ENCODE measurements around the gene DNASE1L3.

DNASE1L3 gene

DNA sequence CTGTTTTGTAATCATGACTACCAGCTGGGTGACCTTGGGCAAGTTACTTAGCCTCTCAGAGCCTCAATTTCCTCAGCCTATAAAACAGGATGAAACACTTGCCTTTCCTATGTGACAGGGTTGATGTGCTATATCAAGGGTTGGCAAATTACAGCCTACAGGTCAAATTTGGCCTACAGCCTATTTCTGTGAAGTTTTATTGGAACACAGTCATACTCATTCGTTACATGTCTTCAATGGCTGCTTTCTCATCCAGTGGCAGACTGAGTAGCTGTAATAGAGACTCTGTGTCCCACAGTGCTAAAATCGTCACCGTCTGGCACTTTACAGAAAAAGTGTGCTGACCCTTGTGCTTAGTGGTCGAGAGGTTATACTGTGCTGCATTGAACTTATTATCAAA lies 43.4 kb upstream of the DNASE1L3 start:
- no peak overlapping the region for H3K4me3 ChIP-seq (ENCODE audit: low read depth, low read length)
- TF ChIP-seq, protein P1, sequence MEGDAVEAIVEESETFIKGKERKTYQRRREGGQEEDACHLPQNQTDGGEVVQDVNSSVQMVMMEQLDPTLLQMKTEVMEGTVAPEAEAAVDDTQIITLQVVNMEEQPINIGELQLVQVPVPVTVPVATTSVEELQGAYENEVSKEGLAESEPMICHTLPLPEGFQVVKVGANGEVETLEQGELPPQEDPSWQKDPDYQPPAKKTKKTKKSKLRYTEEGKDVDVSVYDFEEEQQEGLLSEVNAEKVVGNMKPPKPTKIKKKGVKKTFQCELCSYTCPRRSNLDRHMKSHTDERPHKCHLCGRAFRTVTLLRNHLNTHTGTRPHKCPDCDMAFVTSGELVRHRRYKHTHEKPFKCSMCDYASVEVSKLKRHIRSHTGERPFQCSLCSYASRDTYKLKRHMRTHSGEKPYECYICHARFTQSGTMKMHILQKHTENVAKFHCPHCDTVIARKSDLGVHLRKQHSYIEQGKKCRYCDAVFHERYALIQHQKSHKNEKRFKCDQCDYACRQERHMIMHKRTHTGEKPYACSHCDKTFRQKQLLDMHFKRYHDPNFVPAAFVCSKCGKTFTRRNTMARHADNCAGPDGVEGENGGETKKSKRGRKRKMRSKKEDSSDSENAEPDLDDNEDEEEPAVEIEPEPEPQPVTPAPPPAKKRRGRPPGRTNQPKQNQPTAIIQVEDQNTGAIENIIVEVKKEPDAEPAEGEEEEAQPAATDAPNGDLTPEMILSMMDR (IDR thresholded peaks at IDR 0.05; ENCODE audit: low read depth, low read length, missing control alignments) = no peak
- in situ Hi-C loops (cut with HindIII; ENCODE audit: low pct_ligation_motif_present, low sequenced_read_pairs) = no loop called here
- no peaks in the 10 kb centered on the region for H3K36me3 ChIP-seq (replicated peaks)
- no peaks in the 10 kb centered on the region for H3K27me3 ChIP-seq (replicated peaks)
- H3K27ac ChIP-seq = no peak overlapping the region
- DNase-seq = no peak

DNA sequence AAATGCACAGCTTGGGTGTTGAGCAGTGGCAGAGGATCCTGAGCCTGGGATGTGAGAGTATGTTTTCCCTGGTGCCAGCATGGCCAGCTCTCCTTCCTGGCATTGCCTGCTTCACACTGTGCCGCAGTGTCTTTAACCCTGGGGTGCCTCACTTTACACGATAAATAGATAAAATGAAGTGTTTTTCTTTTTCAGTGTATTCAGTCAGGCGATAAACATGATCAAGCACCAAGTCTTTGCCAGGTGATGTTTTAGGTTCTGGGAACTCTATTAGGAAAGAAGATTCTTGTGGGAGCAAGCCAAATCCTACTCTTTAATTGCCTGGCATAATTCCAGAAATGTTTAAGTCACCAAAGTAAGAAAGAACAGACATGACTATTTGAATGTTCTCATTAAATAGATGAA lies 40.9 kb upstream of the DNASE1L3 start:
- DNase-seq = no peak
- in situ Hi-C loops (cut with HindIII; ENCODE audit: low pct_ligation_motif_present, low sequenced_read_pairs) = no loop called here

DNA sequence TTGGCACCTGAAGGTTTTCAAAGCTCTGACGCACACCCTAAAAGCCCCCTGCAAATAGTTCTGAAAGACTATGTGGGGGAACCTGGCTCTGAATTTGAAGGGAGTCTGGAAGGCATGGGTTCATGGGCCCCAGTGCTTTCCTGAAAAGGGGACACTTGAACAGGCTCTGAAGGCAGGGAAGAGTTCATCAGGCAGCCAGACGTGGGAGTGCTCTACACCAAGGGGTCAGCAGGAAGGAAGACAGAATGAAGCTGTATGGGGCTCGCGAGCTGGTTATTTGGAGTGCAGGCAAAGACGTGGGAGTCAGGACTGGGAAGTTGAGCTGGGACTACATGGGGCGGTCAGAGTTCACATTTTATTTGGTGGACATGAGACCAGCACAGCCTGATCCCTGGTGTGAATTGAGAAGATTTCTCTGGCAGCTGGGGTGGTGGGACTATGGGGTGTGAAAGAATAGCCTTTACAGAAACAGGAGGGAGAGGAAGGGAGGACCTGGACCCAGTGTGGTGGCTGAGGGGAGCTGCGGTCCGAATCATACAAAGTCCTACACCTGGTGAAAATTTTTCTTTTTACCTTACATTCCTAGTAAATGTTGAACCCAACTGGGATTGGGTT lies 39.4 kb upstream of the DNASE1L3 start:
- no peak for DNase-seq
- no peak overlapping the region for H3K27ac ChIP-seq
- TF ChIP-seq, protein P1 (IDR thresholded peaks at IDR 0.05; ENCODE audit: low read depth, low read length, missing control alignments) = no peak
- no peak overlapping the region for H3K4me3 ChIP-seq (ENCODE audit: low read depth, low read length)
- in situ Hi-C loops (cut with HindIII; ENCODE audit: low pct_ligation_motif_present, low sequenced_read_pairs) = no loop called here
- no peaks in the 10 kb centered on the region for H3K36me3 ChIP-seq (replicated peaks)
- H3K27me3 ChIP-seq (replicated peaks) = no peaks in the 10 kb centered on the region

More for the DNA sequence above, 40.9 kb upstream of the DNASE1L3 start:
- no peaks in the 10 kb centered on the region for H3K36me3 ChIP-seq (replicated peaks)
- H3K27me3 ChIP-seq (replicated peaks) = no peaks in the 10 kb centered on the region
- H3K4me3 ChIP-seq (ENCODE audit: low read depth, low read length) = no peak overlapping the region
- TF ChIP-seq, protein P1 (IDR thresholded peaks at IDR 0.05; ENCODE audit: low read depth, low read length, missing control alignments) = no peak
- no peak overlapping the region for H3K27ac ChIP-seq

DNA sequence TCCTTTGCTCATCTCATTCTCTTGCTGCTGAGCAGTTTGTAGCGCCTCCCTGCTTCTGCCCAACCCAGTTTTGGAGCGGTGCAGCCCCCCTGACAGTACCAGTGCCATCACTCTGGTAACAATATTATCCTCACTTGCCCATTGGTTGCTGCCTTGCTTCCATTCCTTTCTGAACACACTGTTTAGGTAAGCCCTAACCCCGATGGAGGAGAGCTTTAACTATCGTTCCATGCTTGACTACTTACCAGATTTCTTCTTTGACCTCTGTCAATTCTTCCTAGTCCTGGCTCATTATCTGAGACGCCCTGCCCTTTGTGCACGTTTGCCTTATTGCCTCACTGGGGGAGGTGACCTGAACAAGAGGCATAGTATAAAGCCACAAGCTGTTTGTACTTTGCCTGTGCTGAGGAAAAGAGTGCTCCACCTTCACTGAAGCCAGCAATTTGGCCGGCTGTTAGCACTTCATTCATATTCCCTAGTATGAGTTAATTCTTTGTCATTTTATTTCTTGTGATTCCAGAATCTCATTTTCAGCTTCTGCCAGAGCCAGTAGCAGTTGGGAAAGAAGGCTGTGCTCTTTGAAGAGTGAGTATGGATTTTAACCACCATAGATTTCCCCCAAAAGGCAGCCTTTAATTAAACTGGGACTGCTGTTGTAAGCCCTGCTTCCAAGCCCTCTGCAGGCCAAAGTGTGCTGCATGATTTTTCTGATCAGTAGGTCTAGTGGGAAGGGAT lies 38.8 kb upstream of the DNASE1L3 start:
- no peak overlapping the region for H3K27ac ChIP-seq
- in situ Hi-C loops (cut with HindIII; ENCODE audit: low pct_ligation_motif_present, low sequenced_read_pairs) = no loop called here
- H3K4me3 ChIP-seq (ENCODE audit: low read depth, low read length) = no peak overlapping the region
- H3K36me3 ChIP-seq (replicated peaks) = no peaks in the 10 kb centered on the region
- no peaks in the 10 kb centered on the region for H3K27me3 ChIP-seq (replicated peaks)
- DNase-seq = no peak
- TF ChIP-seq, protein P1 (IDR thresholded peaks at IDR 0.05; ENCODE audit: low read depth, low read length, missing control alignments) = peak; percentile 59

DNA sequence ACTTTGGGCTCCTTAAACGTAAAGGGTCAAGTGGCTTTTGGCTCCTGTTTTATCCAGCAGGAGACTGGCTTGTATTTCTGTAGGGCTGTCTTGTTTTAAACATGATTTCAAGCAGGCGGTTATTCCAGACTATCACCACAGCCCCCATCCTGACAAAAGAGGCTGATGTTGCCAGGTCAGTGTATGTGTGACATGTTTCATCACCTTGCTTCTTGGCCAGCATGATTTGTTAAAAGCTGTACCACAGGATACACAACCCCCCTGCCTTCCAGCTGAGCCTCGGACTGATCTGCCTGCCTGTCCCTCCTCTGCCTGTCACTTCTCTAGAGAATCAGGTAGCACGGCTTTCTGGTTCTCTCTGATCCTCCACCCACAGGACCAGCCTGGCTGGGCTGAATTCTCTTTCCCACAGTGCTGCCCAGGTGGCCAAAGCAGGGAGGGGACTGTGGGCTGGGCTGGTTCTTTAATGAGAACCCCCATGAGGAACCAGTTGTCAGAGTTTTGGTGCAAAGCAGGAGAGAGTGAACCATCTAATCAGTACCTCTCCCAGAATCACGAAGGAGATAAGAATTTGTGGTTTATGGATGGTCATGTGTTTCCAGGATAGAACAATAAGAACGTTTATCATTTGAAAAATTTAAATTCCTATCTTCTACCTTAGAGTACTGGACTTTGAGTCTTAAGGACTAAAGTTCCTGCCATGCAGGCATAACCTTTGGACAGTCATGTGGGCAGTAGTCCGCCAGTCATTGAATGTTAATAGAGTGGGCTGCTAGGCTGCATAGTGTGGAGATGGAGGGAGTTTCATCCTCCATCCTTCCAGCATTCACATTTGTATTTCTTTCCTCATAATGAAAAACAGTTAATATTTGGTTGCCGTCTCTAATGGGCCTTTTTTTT lies 35.6 kb upstream of the DNASE1L3 start:
- TF ChIP-seq, protein P1 (IDR thresholded peaks at IDR 0.05; ENCODE audit: low read depth, low read length, missing control alignments) = no peak
- Histone ChIP-seq H3K27ac (no peak overlapping the region), H3K27me3 (replicated peaks) (no peaks in the 10 kb centered on the region), H3K4me3 (ENCODE audit: low read depth, low read length) (no peak overlapping the region), H3K36me3 (replicated peaks) (no peaks in the 10 kb centered on the region)
- no peak for DNase-seq
- in situ Hi-C loops (cut with HindIII; ENCODE audit: low pct_ligation_motif_present, low sequenced_read_pairs) = no loop called here

Measured in brain microvascular endothelial cell (primary cell).